Measurements from ENCODE around the gene SKOR2. TPM values are rescaled to one million over a fixed set of nuclear protein-coding genes. Genes with fewer than 3 reads are reported as not detected.

The SKOR2 gene
- total RNA-seq, 2 donors from 2014 or later = not detected

GRCh38 chr18:47175283-47175897 is 76.1 kb downstream of the SKOR2 start:
- Histone ChIP-seq H3K9me3 (no peaks in the 10 kb centered on the region), H3K4me1 (ENCODE audit: control insufficient read depth in 1 of 2, low read depth in 2 of 2) (peaks cover 17 to 26% of the 10 kb centered on the region in 2 donors), H3K4me3 (peak overlapping the region; percentile 96), H3K27ac (peak overlapping the region; percentile 66 to 70), H3K36me3 (no peaks in the 10 kb centered on the region), H3K27me3 (replicated peaks; ENCODE audit: insufficient read depth) (no peaks in the 10 kb centered on the region)
- no peak for DNase-seq (ENCODE audit: low spot score)
- TF ChIP-seq CTCF (IDR thresholded peaks at IDR 0.05) = no peak
- no peak for ATAC-seq (ENCODE audit: insufficient number of reproducible peaks, low FRiP score, low read depth)

- no peak overlapping the region for H3K27ac ChIP-seq
- H3K4me3 ChIP-seq = peak overlapping the region; percentile 96
- no peak for ATAC-seq (ENCODE audit: insufficient number of reproducible peaks, low FRiP score, low read depth)
- DNase-seq (ENCODE audit: low spot score) = no peak
- H3K4me1 ChIP-seq (ENCODE audit: control insufficient read depth in 1 of 2, low read depth in 2 of 2) = peaks cover 17 to 26% of the 10 kb centered on the region in 2 donors
- H3K9me3 ChIP-seq = no peaks in the 10 kb centered on the region
- no peaks in the 10 kb centered on the region for H3K36me3 ChIP-seq
- no peak for TF ChIP-seq CTCF (IDR thresholded peaks at IDR 0.05)
- H3K27me3 ChIP-seq (replicated peaks; ENCODE audit: insufficient read depth) = no peaks in the 10 kb centered on the region
These were observed 76.8 kb downstream of the SKOR2 start for GRCh38 chr18:47174545-47175116.

GRCh38 chr18:47172476-47172875 is 79.0 kb downstream of the SKOR2 start:
- H3K9me3 ChIP-seq = no peaks in the 10 kb centered on the region

GRCh38 chr18:47168913-47169312 is 82.5 kb downstream of the SKOR2 start:
- no peaks in the 10 kb centered on the region for H3K9me3 ChIP-seq
- no peaks in the 10 kb centered on the region for H3K36me3 ChIP-seq
- no peaks in the 10 kb centered on the region for H3K27me3 ChIP-seq (replicated peaks; ENCODE audit: insufficient read depth)
- ATAC-seq (ENCODE audit: insufficient number of reproducible peaks, low FRiP score, low read depth) (no peak), DNase-seq (ENCODE audit: low spot score) (no peak)
- H3K27ac ChIP-seq = no peak overlapping the region
- no peak for TF ChIP-seq CTCF (IDR thresholded peaks at IDR 0.05)
- H3K4me1 ChIP-seq (ENCODE audit: control insufficient read depth in 1 of 2, low read depth in 2 of 2) = peaks cover 5 to 21% of the 10 kb centered on the region in 2 donors
- H3K4me3 ChIP-seq = no peak overlapping the region

More at GRCh38 chr18:47172476-47172875, 79.0 kb downstream of the SKOR2 start:
- no peak overlapping the region for H3K27ac ChIP-seq
- H3K4me1 ChIP-seq (ENCODE audit: control insufficient read depth in 1 of 2, low read depth in 2 of 2) = peaks cover 17 to 26% of the 10 kb centered on the region in 2 donors
- H3K36me3 ChIP-seq = no peaks in the 10 kb centered on the region
- H3K4me3 ChIP-seq = no peak overlapping the region
- DNase-seq (ENCODE audit: low spot score) (no peak), ATAC-seq (ENCODE audit: insufficient number of reproducible peaks, low FRiP score, low read depth) (no peak)
- no peak for TF ChIP-seq CTCF (IDR thresholded peaks at IDR 0.05)
- no peaks in the 10 kb centered on the region for H3K27me3 ChIP-seq (replicated peaks; ENCODE audit: insufficient read depth)

GRCh38 chr18:47168509-47168908 is 83.0 kb downstream of the SKOR2 start:
- H3K9me3 ChIP-seq = no peaks in the 10 kb centered on the region
- DNase-seq (ENCODE audit: low spot score) (no peak), ATAC-seq (ENCODE audit: insufficient number of reproducible peaks, low FRiP score, low read depth) (no peak)
- no peak overlapping the region for H3K27ac ChIP-seq
- H3K36me3 ChIP-seq = no peaks in the 10 kb centered on the region
- H3K4me1 ChIP-seq (ENCODE audit: control insufficient read depth in 1 of 2, low read depth in 2 of 2) = peaks cover 1 to 17% of the 10 kb centered on the region in 2 donors
- H3K4me3 ChIP-seq = no peak overlapping the region
- no peak for TF ChIP-seq CTCF (IDR thresholded peaks at IDR 0.05)
- H3K27me3 ChIP-seq (replicated peaks; ENCODE audit: insufficient read depth) = no peaks in the 10 kb centered on the region

Data from thoracic aorta (tissue), 2 donors.